ENCODE data around the gene PROCA1. TPM values are rescaled to one million over a fixed set of nuclear protein-coding genes. Genes with fewer than 3 reads are reported as not detected.

Gene PROCA1
- total RNA-seq, 1 donor from 2014 or later, result 1.5 TPM

DNA sequence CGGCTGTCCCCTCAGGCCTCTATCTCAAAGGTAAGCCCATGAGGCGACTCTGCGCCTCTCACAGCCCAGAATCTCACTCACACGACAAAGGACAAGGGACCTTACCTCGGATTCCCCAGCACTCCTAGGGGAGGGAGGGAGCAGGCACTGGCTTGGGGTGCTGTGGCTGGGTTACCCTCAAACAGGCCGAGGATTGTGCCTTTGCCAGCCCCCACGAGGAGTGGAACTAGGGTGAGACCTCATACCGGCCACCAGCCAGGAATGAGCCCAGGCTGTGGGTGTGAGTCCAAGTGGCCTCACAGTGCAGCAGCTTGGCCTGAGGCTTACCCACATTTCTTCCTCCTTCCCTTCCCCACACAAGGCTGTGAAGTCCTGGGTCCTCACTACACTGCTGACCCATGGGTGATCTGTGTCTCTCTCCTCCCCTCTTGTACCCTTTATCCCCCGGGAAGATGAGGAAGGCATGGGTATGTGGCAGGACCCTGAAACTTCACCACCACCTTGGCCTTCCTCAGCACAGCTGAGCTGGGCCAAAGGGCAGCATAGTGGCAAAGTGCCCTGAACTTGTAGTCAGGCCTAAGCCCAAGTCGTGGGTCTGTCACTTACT is 5.9 kb downstream of the PROCA1 start:
- TF ChIP-seq POLR2AphosphoS5 (IDR thresholded peaks at IDR 0.05; ENCODE audit: insufficient read depth in 1 of 2, low read depth in 1 of 2), result no peak
- TF ChIP-seq POLR2A (IDR thresholded peaks at IDR 0.05), result no peak
- TF ChIP-seq, protein P1, sequence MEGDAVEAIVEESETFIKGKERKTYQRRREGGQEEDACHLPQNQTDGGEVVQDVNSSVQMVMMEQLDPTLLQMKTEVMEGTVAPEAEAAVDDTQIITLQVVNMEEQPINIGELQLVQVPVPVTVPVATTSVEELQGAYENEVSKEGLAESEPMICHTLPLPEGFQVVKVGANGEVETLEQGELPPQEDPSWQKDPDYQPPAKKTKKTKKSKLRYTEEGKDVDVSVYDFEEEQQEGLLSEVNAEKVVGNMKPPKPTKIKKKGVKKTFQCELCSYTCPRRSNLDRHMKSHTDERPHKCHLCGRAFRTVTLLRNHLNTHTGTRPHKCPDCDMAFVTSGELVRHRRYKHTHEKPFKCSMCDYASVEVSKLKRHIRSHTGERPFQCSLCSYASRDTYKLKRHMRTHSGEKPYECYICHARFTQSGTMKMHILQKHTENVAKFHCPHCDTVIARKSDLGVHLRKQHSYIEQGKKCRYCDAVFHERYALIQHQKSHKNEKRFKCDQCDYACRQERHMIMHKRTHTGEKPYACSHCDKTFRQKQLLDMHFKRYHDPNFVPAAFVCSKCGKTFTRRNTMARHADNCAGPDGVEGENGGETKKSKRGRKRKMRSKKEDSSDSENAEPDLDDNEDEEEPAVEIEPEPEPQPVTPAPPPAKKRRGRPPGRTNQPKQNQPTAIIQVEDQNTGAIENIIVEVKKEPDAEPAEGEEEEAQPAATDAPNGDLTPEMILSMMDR (IDR thresholded peaks at IDR 0.05), result no peak
- peaks cover 0 to 38% of the 10 kb centered on the region in 2 donors for H3K36me3 ChIP-seq

DNA sequence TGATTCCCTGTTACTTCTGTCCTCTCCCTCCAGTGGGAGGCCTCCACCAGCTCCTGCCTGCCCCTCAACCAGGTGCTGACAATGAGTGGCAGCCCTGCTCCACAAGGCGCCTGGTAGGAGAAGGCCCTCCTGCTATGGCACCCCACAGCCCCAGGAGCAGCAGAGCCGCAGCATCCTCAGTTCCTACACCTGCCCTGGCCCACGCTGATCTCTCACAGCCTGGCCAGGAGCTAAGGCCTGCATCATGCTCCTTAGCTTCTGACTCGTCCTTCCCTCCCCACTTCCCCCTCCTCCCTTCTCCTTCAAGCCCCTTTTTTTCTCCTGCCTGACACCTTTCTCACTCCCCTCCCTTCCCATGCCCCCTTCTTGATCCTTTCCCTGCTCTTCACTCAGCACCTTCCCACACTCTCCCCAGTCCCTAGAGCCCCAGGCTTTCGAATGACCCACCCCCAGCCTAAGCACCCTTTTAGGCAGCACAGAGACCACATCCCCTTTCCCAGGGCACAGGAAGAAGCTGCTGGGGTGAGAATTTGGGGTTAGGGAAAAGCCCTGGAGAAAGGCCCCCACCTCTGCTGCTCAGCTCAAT is 6.5 kb downstream of the PROCA1 start:
- peaks cover 8% of the 10 kb centered on the region for H3K4me1 ChIP-seq
- peaks cover 2 to 45% of the 10 kb centered on the region in 2 donors for H3K36me3 ChIP-seq
- DNase-seq (ENCODE audit: extremely low spot score in 2 of 2), result no peak
- intact Hi-C loops (cut with DNase I), result no loop called here
- H3K27me3 ChIP-seq, result no peaks in the 10 kb centered on the region
- no peak overlapping the region for H3K27ac ChIP-seq
- H3K4me3 ChIP-seq, result no peak overlapping the region
- TF ChIP-seq POLR2A (IDR thresholded peaks at IDR 0.05), result no peak
- no peak for TF ChIP-seq POLR2AphosphoS5 (IDR thresholded peaks at IDR 0.05; ENCODE audit: insufficient read depth in 1 of 2, low read depth in 1 of 2)
- TF ChIP-seq, protein P1 (IDR thresholded peaks at IDR 0.05), result no peak
- H3K9me3 ChIP-seq, result no peaks in the 10 kb centered on the region

More for the DNA sequence above, 5.9 kb downstream of the PROCA1 start:
- Histone ChIP-seq H3K4me3 (no peak overlapping the region), H3K4me1 (peaks cover 12% of the 10 kb centered on the region), H3K9me3 (no peaks in the 10 kb centered on the region), H3K27me3 (no peaks in the 10 kb centered on the region), H3K27ac (no peak overlapping the region)
- DNase-seq (ENCODE audit: extremely low spot score in 2 of 2), result no peak
- intact Hi-C loops (cut with DNase I), result no loop called here

DNA sequence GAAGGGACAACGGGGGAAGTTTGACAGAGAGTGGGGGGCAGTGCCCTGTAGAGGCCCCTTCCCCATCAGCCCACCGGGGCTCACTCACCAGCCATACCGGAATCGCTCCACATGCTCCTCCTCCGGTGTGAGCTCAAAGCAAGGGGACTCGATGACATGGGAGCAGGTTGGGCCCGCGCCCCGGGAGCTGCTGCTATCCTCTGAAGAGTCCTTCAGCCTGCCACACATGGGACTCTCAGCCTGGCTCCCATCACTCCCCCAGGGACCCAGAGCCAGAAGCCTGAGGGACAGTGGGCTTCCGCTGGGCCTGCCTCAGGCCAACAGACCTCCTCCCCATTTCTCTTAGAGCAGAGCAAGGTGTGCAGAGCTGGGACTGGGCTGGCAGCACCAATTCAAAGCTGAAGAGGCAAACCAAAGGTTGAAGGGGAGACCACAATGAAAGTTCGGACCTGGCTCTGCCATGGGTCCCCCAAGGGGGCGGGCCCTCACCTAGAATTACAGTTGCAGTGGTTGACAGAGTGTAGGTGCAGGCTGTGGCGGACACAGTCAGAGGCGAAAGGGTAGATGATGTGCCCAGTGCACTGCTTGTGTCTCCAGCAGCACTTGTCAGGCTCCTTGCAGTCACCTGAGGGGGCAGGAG is 7.3 kb downstream of the PROCA1 start:
- Histone ChIP-seq H3K4me1 (no peaks in the 10 kb centered on the region), H3K27ac (no peak overlapping the region), H3K9me3 (no peaks in the 10 kb centered on the region), H3K27me3 (no peaks in the 10 kb centered on the region), H3K36me3 (peaks cover 6 to 53% of the 10 kb centered on the region in 2 donors), H3K4me3 (no peak overlapping the region)
- no peak for DNase-seq (ENCODE audit: extremely low spot score in 2 of 2)
- no peak for TF ChIP-seq POLR2A (IDR thresholded peaks at IDR 0.05)
- TF ChIP-seq POLR2AphosphoS5 (IDR thresholded peaks at IDR 0.05; ENCODE audit: insufficient read depth in 1 of 2, low read depth in 1 of 2), result no peak
- TF ChIP-seq, protein P1 (IDR thresholded peaks at IDR 0.05), result no peak
- intact Hi-C loops (cut with DNase I), result no loop called here

DNA sequence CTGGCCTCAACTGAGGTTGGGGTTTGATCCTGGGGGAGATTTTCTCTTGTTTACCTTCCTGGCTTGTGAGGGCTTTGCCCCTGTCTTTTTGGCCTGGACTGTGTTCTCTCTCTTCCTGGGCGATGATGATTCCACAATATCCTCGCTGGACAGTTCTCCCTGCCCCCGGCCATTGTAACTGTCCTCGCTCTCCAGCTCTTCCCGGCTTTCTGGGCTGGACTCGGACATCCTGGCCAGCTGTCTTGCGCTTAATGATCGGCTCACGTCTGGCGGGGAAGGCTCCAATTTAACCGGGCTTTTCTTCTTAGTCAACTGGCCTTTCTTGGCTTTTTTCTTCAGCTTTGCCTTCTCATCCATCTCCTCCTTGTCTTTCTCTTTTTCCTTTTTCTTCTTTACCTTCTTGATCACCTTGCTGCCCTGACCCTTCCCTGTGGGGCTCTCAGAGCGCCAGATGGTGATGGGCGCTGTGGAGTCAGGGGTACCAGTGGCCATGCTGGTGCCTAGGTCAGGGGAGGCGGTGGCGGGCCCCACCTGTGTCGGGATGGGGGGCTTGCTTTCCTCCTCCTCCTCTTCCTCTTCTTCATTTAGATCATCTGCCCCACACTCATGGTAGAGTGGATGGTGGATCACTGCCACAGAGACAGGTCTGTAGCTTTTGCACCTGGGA is 8.0 kb downstream of the PROCA1 start:
- DNase-seq (ENCODE audit: extremely low spot score in 2 of 2), result no peak
- Histone ChIP-seq H3K36me3 (peaks cover 6 to 60% of the 10 kb centered on the region in 2 donors), H3K27me3 (no peaks in the 10 kb centered on the region), H3K27ac (no peak overlapping the region), H3K4me3 (no peak overlapping the region), H3K4me1 (no peaks in the 10 kb centered on the region), H3K9me3 (no peaks in the 10 kb centered on the region)
- intact Hi-C loops (cut with DNase I), result no loop called here
- TF ChIP-seq POLR2AphosphoS5 (IDR thresholded peaks at IDR 0.05; ENCODE audit: insufficient read depth in 1 of 2, low read depth in 1 of 2), result no peak
- TF ChIP-seq, protein P1 (IDR thresholded peaks at IDR 0.05), result no peak
- TF ChIP-seq POLR2A (IDR thresholded peaks at IDR 0.05), result no peak

Measured in vagina (tissue), 2 donors.